ENCODE data around the gene LHFPL2.
"Not testable (repeated sequence)": the region's sequence is repeated elsewhere in the genome, so short reads cannot be mapped to it uniquely, and the experiment has no call there.

LHFPL2 gene

GRCh38 chr5:78624011-78624541, 24.5 kb downstream of the LHFPL2 start:
- TF ChIP-seq CTCF (IDR thresholded peaks at IDR 0.05; ENCODE audit: low read length, missing control alignments), result no peak
- no peak for DNase-seq (ENCODE audit: low read depth)
- no peak overlapping the region for H3K4me3 ChIP-seq (replicated peaks; ENCODE audit: low read depth, low read length)

- no peak for TF ChIP-seq CTCF (IDR thresholded peaks at IDR 0.05; ENCODE audit: low read length, missing control alignments)
- no peak for DNase-seq (ENCODE audit: low read depth)
- no peak overlapping the region for H3K4me3 ChIP-seq (replicated peaks; ENCODE audit: low read depth, low read length)
Measured at GRCh38 chr5:78622302-78622971, 26.1 kb downstream of the LHFPL2 start.

GRCh38 chr5:78621291-78621738, 27.3 kb downstream of the LHFPL2 start:
- DNase-seq (ENCODE audit: low read depth), result no peak
- H3K4me3 ChIP-seq (replicated peaks; ENCODE audit: low read depth, low read length), result no peak overlapping the region
- no peak for TF ChIP-seq CTCF (IDR thresholded peaks at IDR 0.05; ENCODE audit: low read length, missing control alignments)

- not testable (repeated sequence) for H3K4me3 ChIP-seq (replicated peaks; ENCODE audit: low read depth, low read length); DNase-seq (ENCODE audit: low read depth)
Measured at GRCh38 chr5:78620119-78620518, 28.5 kb downstream of the LHFPL2 start.

GRCh38 chr5:78618303-78618702, 30.3 kb downstream of the LHFPL2 start:
- TF ChIP-seq CTCF (IDR thresholded peaks at IDR 0.05; ENCODE audit: low read length, missing control alignments), result no peak
- no peak overlapping the region for H3K4me3 ChIP-seq (replicated peaks; ENCODE audit: low read depth, low read length)
- no peak for DNase-seq (ENCODE audit: low read depth)

GRCh38 chr5:78615697-78616096, 32.9 kb downstream of the LHFPL2 start:
- H3K4me3 ChIP-seq (replicated peaks; ENCODE audit: low read depth, low read length), result no peak overlapping the region
- DNase-seq (ENCODE audit: low read depth), result no peak
- TF ChIP-seq CTCF (IDR thresholded peaks at IDR 0.05; ENCODE audit: low read length, missing control alignments), result no peak

- TF ChIP-seq CTCF (IDR thresholded peaks at IDR 0.05; ENCODE audit: low read length, missing control alignments), result no peak
- H3K4me3 ChIP-seq (replicated peaks; ENCODE audit: low read depth, low read length), result no peak overlapping the region
- no peak for DNase-seq (ENCODE audit: low read depth)
Measured at GRCh38 chr5:78614816-78615215, 33.8 kb downstream of the LHFPL2 start.

All from fibroblast of pulmonary artery (primary cell).